Kidney (tissue), 14 donors: Measurements from ENCODE around the gene HOXD3. TPM values are rescaled to one million over a fixed set of nuclear protein-coding genes. Genes with fewer than 3 reads are reported as not detected.

Experiments
- DNase-seq, 5 donors: peaks; one replicate each; pipeline ENCODE4 v3.0.0-alpha.2; 2013 to 2020
- FAIRE-seq: peaks from 2 replicates; lab custom pipeline; 2012; peaks lifted over from hg19 to GRCh38; lab: Jason Lieb, UNC
- H3K27ac ChIP-seq, 2 donors: one replicate each; pipeline ENCODE4 v1.7.0; 2013; ENCODE audit warnings: low read depth in 2 of 2, low read length in 2 of 2, inconsistent platforms in 1 of 2
- H3K27me3 ChIP-seq: one replicate; pipeline ENCODE4 v1.7.1; 2013; ENCODE audit warnings: low read length, inconsistent platforms; ENCODE audit not compliant: control insufficient read depth, insufficient read depth
- H3K36me3 ChIP-seq, 3 donors: one replicate each; pipeline versions ENCODE4 v1.7.0 to v1.7.1; 2013; ENCODE audit warnings: low read length in 3 of 3, control low read depth in 1 of 3, inconsistent platforms in 1 of 3; ENCODE audit not compliant: insufficient read depth in 3 of 3, control insufficient read depth in 2 of 3
- H3K4me1 ChIP-seq, 3 donors: one replicate each; pipeline versions ENCODE4 v1.7.0 to v1.7.1; 2013; ENCODE audit warnings: low read length in 3 of 3, inconsistent platforms in 1 of 3, low read depth in 1 of 3; ENCODE audit not compliant: control insufficient read depth in 2 of 3, insufficient read depth in 2 of 3
- H3K4me3 ChIP-seq, 3 donors: one replicate each; pipeline versions ENCODE4 v1.7.0 to v1.8.1; 2013; ENCODE audit warnings: low read length in 3 of 3, control low read depth in 1 of 3, inconsistent platforms in 1 of 3
- H3K9ac ChIP-seq, 3 donors: one replicate each; pipeline versions ENCODE4 v1.7.0 to v1.7.1; 2013; ENCODE audit warnings: low read length in 3 of 3, control low read depth in 1 of 3, inconsistent platforms in 1 of 3
- H3K9me3 ChIP-seq, 3 donors: one replicate each; pipeline versions ENCODE4 v1.7.0 to v1.7.1; 2013; ENCODE audit warnings: low read length in 3 of 3, control low read depth in 1 of 3, inconsistent platforms in 1 of 3; ENCODE audit not compliant: control insufficient read depth in 2 of 3, insufficient read depth in 1 of 3
- intact Hi-C: fragments of 100-400 bp; cut with DNase I; formaldehyde crosslinking; loops from one replicate; pipeline ENCODE4 v1.11.1; 2022
- polyA plus RNA-seq: library from polyadenylated mRNA; stranded (reverse); fragments of 350-450 nt; fragmentation: Illumina TruSeq; extraction: RNeasy Lipid Tissue Mini Kit (QIAGEN cat#74804); gene quantifications from one replicate; pipeline ENCODE4 v1.2.3, GENCODE V29; 2014; ENCODE audit warnings: low read depth, low replicate concordance; ENCODE audit not compliant: insufficient read depth
- total RNA-seq: library from RNA; stranded (reverse); fragmentation: NEBNext Ultra II Directional; extraction: Animal tissue kit (Norgen Biotek cat#: 25700); gene quantifications from one replicate; pipeline ENCODE4 v1.2.1, GENCODE V29; 2021
- TF ChIP-seq, protein P1 (sequence below): IDR thresholded peaks from 3 replicates; pipeline ENCODE4 v1.5.1; 2012; ENCODE audit warnings: mild to moderate bottlenecking, moderate library complexity, borderline replicate concordance; ENCODE audit not compliant: insufficient read depth; ENCODE audit errors: extremely low read depth
- donor health status: control.
- donor health status: control.
- donor health status: control.
- donor health status: control.
- donor health status: control.
- donor health status: DM: yes; HTN: yes; CAD: no.
- donor health status: Normal renal cell carcinoma (clear cell type).

Gene HOXD3
- total and polyA plus RNA-seq, 2 donors from 2014 or later: 16.9 to 29.3 TPM

DNA sequence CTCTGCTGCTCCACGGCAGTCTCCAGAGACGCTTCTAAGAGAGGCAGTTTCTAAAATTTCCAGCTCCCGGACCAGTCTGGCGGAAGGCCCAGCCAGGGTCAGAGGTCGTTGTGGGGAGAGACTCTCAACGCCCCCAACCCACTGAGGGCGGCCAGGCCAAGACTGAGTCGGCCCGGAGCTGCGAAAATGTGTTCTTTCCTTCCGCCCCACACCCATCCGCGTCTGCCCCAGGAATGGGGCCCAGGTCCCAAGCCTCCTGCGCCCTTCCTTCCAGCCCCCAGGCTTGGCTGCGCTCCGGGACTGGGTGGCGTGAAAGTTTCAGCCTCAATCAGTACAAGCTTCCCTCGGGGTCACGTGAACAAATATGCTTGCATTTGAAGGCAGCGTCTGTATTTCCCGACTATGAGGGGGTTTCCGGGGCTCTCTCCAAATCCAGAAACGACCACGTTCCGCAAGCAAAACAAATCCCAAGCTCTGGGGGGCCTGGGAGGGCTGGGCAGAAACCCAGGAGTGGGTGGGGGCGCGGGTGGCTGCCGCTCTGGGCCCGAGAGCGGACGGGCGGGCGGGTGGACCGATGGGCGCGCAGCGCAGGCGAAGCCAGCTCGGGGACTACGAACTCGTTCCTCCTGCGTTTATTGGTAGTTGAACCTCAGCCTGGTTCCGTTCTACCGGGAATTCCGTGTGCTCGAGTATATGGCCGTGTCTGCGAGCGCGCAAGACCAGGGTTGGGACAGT is 3.3 kb downstream of the HOXD3 start:
- peak overlapping the region in 2 of 3 donors; percentile 30 to 65 for H3K4me3 ChIP-seq
- no peak for FAIRE-seq

DNA sequence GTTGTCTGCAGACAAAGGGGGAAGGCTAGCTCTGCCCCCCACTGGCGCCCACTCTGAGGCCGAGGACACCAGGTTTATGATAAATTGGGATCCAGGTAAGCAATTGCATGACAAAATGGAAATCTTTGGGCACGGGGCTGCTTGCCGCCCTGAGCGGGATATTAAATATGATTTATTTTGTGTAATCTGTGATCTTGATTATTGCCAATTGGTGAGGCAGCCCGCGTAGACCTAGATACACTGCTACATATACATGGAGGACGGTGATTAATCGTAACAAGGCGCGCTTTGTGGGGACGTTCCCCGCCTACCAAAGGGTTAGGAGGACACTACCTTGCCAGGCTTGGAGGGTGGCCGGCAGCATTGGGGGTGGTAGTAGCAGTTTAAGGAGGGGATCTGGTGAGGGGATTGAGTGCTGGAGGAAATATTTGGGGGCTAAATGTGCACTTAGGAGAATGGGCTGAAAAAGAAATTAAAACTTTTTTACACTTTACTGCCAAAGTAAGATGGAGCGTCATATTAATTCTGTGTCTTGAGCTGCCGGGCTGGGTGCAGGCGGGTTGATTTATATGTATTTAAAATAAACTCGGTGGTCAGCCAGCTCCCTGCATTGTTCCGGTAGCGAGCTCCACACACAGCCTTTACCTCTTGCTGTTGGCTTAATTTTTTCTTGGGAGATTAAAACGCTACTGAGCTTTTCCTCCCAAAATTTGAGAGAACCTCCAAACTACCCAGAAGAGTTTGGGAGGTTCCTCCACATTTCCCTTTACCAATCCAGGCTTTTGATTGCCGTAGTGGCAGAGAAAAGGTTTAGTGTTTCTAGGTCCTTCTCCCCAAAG is 4.1 kb downstream of the HOXD3 start:
- Histone ChIP-seq H3K27me3 (no peaks in the 10 kb centered on the region), H3K9ac (peak overlapping the region; percentile 21 to 94 (median 88)), H3K9me3 (no peaks in the 10 kb centered on the region), H3K4me1 (peaks cover 3 to 8% (median 4%) of the 10 kb centered on the region in 3 donors), H3K36me3 (no peaks in the 10 kb centered on the region), H3K27ac (peak overlapping the region; percentile 90 to 95), H3K4me3 (peak overlapping the region; percentile 30 to 65 (median 61))
- intact Hi-C loops: no loop called here
- DNase-seq (peak in 4 of 5 donors; percentile 56 to 66 (median 60)), FAIRE-seq (no peak)
- TF ChIP-seq, protein P1, sequence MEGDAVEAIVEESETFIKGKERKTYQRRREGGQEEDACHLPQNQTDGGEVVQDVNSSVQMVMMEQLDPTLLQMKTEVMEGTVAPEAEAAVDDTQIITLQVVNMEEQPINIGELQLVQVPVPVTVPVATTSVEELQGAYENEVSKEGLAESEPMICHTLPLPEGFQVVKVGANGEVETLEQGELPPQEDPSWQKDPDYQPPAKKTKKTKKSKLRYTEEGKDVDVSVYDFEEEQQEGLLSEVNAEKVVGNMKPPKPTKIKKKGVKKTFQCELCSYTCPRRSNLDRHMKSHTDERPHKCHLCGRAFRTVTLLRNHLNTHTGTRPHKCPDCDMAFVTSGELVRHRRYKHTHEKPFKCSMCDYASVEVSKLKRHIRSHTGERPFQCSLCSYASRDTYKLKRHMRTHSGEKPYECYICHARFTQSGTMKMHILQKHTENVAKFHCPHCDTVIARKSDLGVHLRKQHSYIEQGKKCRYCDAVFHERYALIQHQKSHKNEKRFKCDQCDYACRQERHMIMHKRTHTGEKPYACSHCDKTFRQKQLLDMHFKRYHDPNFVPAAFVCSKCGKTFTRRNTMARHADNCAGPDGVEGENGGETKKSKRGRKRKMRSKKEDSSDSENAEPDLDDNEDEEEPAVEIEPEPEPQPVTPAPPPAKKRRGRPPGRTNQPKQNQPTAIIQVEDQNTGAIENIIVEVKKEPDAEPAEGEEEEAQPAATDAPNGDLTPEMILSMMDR: no peak

More for the DNA sequence above, 3.3 kb downstream of the HOXD3 start:
- Histone ChIP-seq H3K9me3 (no peaks in the 10 kb centered on the region), H3K4me1 (peaks cover 0 to 2% (median 1%) of the 10 kb centered on the region in 3 donors), H3K36me3 (no peaks in the 10 kb centered on the region), H3K27ac (peak overlapping the region; percentile 90 to 95), H3K27me3 (no peaks in the 10 kb centered on the region), H3K9ac (peak overlapping the region in 2 of 3 donors; percentile 54 to 94)
- TF ChIP-seq, protein P1: no peak
- intact Hi-C loops: no loop called here
- DNase-seq: peak; percentile 77 to 87 (median 84)

DNA sequence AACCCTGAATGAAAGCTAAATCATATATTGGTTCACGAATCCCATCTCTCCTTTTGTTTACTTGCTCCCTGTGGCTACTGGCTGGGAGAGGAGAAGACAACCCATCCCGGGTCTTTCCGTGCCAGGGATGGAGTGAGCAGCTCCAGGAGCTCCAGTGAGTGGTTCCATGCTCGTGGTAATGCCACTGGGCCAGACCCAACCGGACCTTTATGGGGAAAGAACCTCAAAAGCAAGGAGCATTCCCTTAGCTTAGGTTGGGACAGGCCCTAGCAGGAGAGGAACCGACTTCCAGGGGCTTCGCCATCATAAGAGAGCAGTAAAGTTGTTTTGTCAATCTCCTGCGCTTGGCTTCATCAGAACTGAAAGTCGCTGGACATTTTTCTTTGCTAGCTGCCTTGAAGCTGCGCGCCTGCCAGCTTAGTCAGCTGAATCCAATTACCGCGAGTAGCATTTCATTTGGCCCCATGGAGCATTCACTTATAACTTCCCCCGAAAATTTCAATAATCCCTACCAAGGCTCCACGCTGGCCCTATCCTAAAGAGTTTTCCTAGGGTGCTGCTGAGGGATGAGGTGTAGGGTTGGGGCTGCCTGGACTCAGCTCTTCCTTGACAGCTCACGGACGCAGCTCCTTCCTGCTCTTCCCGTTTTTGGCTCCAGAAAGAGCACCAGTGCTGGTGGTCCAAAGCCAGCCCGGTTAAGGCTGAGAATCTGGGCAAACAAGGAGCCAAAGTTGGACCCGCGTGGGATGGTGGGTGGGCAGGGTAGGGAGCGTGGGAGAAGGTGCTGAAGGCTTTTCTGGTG is 4.9 kb downstream of the HOXD3 start:
- peak overlapping the region; percentile 39 to 65 (median 61) for H3K4me3 ChIP-seq
- FAIRE-seq (no peak), DNase-seq (peak in 4 of 5 donors; percentile 76 to 90 (median 85))
- H3K9ac ChIP-seq: peak overlapping the region; percentile 21 to 94 (median 88)
- H3K27ac ChIP-seq: peak overlapping the region; percentile 90 to 95
- TF ChIP-seq, protein P1: no peak
- H3K27me3 ChIP-seq: no peaks in the 10 kb centered on the region
- no peaks in the 10 kb centered on the region for H3K36me3 ChIP-seq
- H3K9me3 ChIP-seq: no peaks in the 10 kb centered on the region
- peaks cover 4 to 8% (median 4%) of the 10 kb centered on the region in 3 donors for H3K4me1 ChIP-seq
- intact Hi-C loops: no loop called here
